ENCODE measurements around the gene TCERG1L. TPM values are rescaled to one million over a fixed set of nuclear protein-coding genes. Genes with fewer than 3 reads are reported as not detected.

TCERG1L gene
- total and polyA plus RNA-seq, 9 of the 15 experiments (the other 6 are each of a cell fraction or from before 2014, with no cell fraction given): not detected

- TF ChIP-seq TCF3 (CRISPR knock-in tag; IDR thresholded peaks at IDR 0.05) (no peak), ZNF12 (CRISPR knock-in tag; IDR thresholded peaks at IDR 0.05) (no peak)
Observed at GRCh38 chr10:131121511-131122035, 189.9 kb downstream of the TCERG1L start.

GRCh38 chr10:131119626-131120355, 191.7 kb downstream of the TCERG1L start:
- FAIRE-seq: no peak
- WGBS (ENCODE audit: insufficient coverage, low coverage, missing lambda C conversion rate): 0% methylated on average over 16 of the region's 17 CpGs
- CTCF ChIA-PET (ENCODE audit: low intra/inter-chr PET ratio): no interaction called here

More at GRCh38 chr10:131121511-131122035, 189.9 kb downstream of the TCERG1L start:
- intact Hi-C loops (cut with micrococcal nuclease): no loop called here
- Histone ChIP-seq H3K27ac (ENCODE audit: extremely low read depth, low read depth, low read length) (no peak overlapping the region), H2AFZ (ENCODE audit: low read depth, low read length) (no peak overlapping the region), H3K4me1 (replicated peaks in 1 of 2; ENCODE audit: control insufficient read depth in 2 of 2, insufficient read depth in 2 of 2, low read length in 2 of 2) (no peaks in the 10 kb centered on the region), H3K4me3 (no peak overlapping the region), H3K9me1 (ENCODE audit: control insufficient read depth, insufficient read depth, low read length) (no peaks in the 10 kb centered on the region), H4K20me1 (replicated peaks; ENCODE audit: control insufficient read depth, insufficient read depth, low read length) (no peaks in the 10 kb centered on the region), H3K9ac (ENCODE audit: insufficient read depth in 1 of 2, low read depth in 2 of 2, low read length in 2 of 2) (no peak overlapping the region), H3K9me3 (replicated peaks; ENCODE audit: control insufficient read depth, insufficient read depth, low read depth, low read length) (no peaks in the 10 kb centered on the region), H3K79me2 (ENCODE audit: control insufficient read depth, insufficient read depth, low read length) (no peaks in the 10 kb centered on the region), H3K27me3 (ENCODE audit: control insufficient read depth in 2 of 2, insufficient read depth in 2 of 2, low read length in 2 of 2) (peaks cover 0 to 4% of the 10 kb centered on the region in 2 experiments; a peak in 3 of 5 replicates), H3K36me3 (ENCODE audit: control insufficient read depth, insufficient read depth, low read length) (no peaks in the 10 kb centered on the region), H3K4me2 (ENCODE audit: insufficient read depth, low read length) (no peak overlapping the region)
- CTCF ChIA-PET (ENCODE audit: low intra/inter-chr PET ratio): interaction anchor here (0.7 kb wide), 1 partner anchor 18 kb away, joined by 3 read pairs; no protein-coding TSS in a partner anchor
- POLR2A ChIA-PET: interaction anchor here (1.1 kb wide), 1 partner anchor 13 kb away, joined by 3 read pairs; no protein-coding TSS in a partner anchor
- in situ Hi-C loops (cut with MboI): no loop called here
- 0% methylated on average over 10 of the region's 11 CpGs for WGBS (ENCODE audit: insufficient coverage, low coverage, missing lambda C conversion rate)
- FAIRE-seq (no peak), DNase-seq (ENCODE audit: extremely low read depth in 1 of 4, low spot score in 3 of 4) (no peak), ATAC-seq (no peak)
- no TSS peak for BruUV-seq (replicated peaks)

More at GRCh38 chr10:131119626-131120355, 191.7 kb downstream of the TCERG1L start:
- Histone ChIP-seq H3K4me1 (replicated peaks in 1 of 2; ENCODE audit: control insufficient read depth in 2 of 2, insufficient read depth in 2 of 2, low read length in 2 of 2) (no peaks in the 10 kb centered on the region), H3K9me1 (ENCODE audit: control insufficient read depth, insufficient read depth, low read length) (no peaks in the 10 kb centered on the region), H3K79me2 (ENCODE audit: control insufficient read depth, insufficient read depth, low read length) (no peaks in the 10 kb centered on the region), H3K9ac (ENCODE audit: insufficient read depth in 1 of 2, low read depth in 2 of 2, low read length in 2 of 2) (no peak overlapping the region), H3K27me3 (ENCODE audit: control insufficient read depth in 2 of 2, insufficient read depth in 2 of 2, low read length in 2 of 2) (peaks cover 0 to 7% of the 10 kb centered on the region in 2 experiments; a peak in 3 of 5 replicates), H3K4me3 (no peak overlapping the region), H2AFZ (ENCODE audit: low read depth, low read length) (no peak overlapping the region), H3K9me3 (replicated peaks; ENCODE audit: control insufficient read depth, insufficient read depth, low read depth, low read length) (no peaks in the 10 kb centered on the region), H3K27ac (ENCODE audit: extremely low read depth, low read depth, low read length) (no peak overlapping the region), H4K20me1 (replicated peaks; ENCODE audit: control insufficient read depth, insufficient read depth, low read length) (no peaks in the 10 kb centered on the region), H3K36me3 (ENCODE audit: control insufficient read depth, insufficient read depth, low read length) (no peaks in the 10 kb centered on the region), H3K4me2 (ENCODE audit: insufficient read depth, low read length) (no peak overlapping the region)
- POLR2A ChIA-PET: no interaction called here
- TF ChIP-seq E2F1 (CRISPR knock-in tag; IDR thresholded peaks at IDR 0.05): no peak
- TF ChIP-seq NR2F6 (CRISPR knock-in tag; IDR thresholded peaks at IDR 0.05): no peak
- TF ChIP-seq PHTF2 (CRISPR knock-in tag; IDR thresholded peaks at IDR 0.05): no peak
- no peak for TF ChIP-seq NR1H2 (CRISPR knock-in tag; IDR thresholded peaks at IDR 0.05)
- no peak for TF ChIP-seq CBFB (CRISPR knock-in tag; IDR thresholded peaks at IDR 0.05)
- TF ChIP-seq HIVEP1 (CRISPR knock-in tag; IDR thresholded peaks at IDR 0.05): no peak
- no peak for TF ChIP-seq ZNF431 (CRISPR knock-in tag; IDR thresholded peaks at IDR 0.05)
- no peak for TF ChIP-seq DLX4 (CRISPR knock-in tag; IDR thresholded peaks at IDR 0.05)
- no peak for TF ChIP-seq SUPT5H (IDR thresholded peaks at IDR 0.05)
- TF ChIP-seq RBM25 (IDR thresholded peaks at IDR 0.05; ENCODE audit: low read depth, low read length, severe bottlenecking): no peak
- TF ChIP-seq ZNF280B (CRISPR knock-in tag; IDR thresholded peaks at IDR 0.05): no peak
- no TSS peak for BruUV-seq (replicated peaks)
- intact Hi-C loops (cut with micrococcal nuclease) (no loop called here), in situ Hi-C loops (cut with MboI) (no loop called here)
- DNase-seq (ENCODE audit: extremely low read depth in 1 of 4, low spot score in 3 of 4): no peak
- ATAC-seq: no peak
